ENCODE measurements around the gene BBIP1. TPM values are rescaled to one million over a fixed set of nuclear protein-coding genes. Genes with fewer than 3 reads are reported as not detected.
A peak's percentile ranks its signal among the peaks of the same experiment; 100 is the strongest.
"Not testable (repeated sequence)": the region's sequence is repeated elsewhere in the genome, so short reads cannot be mapped to it uniquely, and the experiment has no call there.

The BBIP1 gene
- total and polyA plus RNA-seq, 9 of the 15 experiments (the other 6 are each of a cell fraction or from before 2014, with no cell fraction given) = 5.2 to 31.0 (median 19.4) TPM

DNA sequence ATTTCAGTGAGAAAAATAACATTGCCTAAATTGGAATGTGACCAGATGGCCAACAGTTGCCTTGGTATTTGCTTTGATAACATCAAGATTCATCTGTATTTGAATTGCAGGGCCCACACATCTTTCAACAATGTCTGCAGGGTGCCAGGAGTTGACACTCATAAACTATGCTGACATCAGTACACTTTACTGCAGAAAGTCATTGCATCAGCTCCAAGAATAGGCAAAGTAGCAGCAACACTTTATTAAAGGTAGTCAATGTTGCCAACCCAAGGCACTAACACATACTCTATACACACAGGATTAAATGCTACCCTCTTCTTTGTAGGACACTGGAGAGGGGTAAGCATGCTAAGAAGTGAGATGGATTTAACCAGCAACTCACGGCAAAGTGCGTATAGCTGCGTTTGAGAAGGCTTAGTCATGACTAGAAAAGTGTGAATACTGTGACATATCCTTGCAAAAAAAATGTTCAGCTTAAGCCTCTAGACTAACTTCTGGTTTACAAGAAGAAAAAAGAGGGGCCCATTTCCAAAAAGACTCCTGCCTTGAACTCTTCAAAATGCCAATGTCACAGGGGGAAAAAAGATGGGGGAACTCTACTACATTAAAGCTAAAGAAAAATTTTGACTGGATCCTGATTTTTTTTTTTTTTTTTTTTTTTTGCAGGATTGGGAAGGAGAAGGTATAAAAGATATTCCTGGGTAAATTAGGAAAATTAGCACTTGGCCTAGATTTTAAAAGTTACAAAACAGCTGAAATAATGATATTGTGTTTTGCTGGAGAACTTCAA, 2.2 kb downstream of the BBIP1 start (continued):
- TF ChIP-seq YY1 (IDR thresholded peaks at IDR 0.05; ENCODE audit: borderline replicate concordance in 1 of 3, control insufficient read depth in 1 of 3, extremely low read depth in 1 of 3, insufficient read depth in 3 of 3, insufficient read length in 1 of 3, insufficient replicate concordance in 2 of 3, low read depth in 1 of 3, low read length in 2 of 3) (no peak), ATF3 (IDR thresholded peaks at IDR 0.05) (peak; percentile 44; the same call in 1 of the 2 replicates), ATF3 (CRISPR knock-in tag; conservative IDR thresholded peaks at IDR 0.05) (no peak), CCAR2 (IDR thresholded peaks at IDR 0.05; ENCODE audit: low read depth, low read length) (no peak), NCOR1 (IDR thresholded peaks at IDR 0.05) (no peak), ZC3H4 (CRISPR knock-in tag; IDR thresholded peaks at IDR 0.05; ENCODE audit: borderline replicate concordance) (no peak), TCF7 (IDR thresholded peaks at IDR 0.05; ENCODE audit: borderline replicate concordance) (no peak), ZNF311 (CRISPR knock-in tag; IDR thresholded peaks at IDR 0.05) (no peak)

DNA sequence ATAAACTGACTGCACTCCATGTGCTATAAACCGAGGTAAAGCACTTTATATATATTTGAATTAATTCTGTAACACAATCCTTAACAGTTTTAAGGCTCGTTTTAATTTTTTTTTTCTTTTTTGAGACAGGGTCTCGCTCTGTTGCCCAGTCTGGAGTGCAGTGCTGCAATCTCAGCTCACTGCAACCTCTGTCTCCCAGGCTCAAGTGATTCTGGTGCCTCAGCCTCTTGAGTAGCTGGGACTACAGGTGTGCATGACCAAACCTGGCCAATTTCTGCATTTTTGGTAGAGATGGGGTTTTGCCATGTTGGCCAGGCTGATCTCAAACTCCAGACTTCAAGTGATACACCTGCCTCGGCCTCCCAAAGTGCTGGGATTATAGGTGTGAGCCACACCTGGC, 3.4 kb downstream of the BBIP1 start:
- H3K27me3 ChIP-seq (ENCODE audit: control insufficient read depth in 2 of 2, insufficient read depth in 2 of 2, low read length in 2 of 2); DNase-seq (ENCODE audit: extremely low read depth in 1 of 4, low spot score in 3 of 4); H4K20me1 ChIP-seq (replicated peaks; ENCODE audit: control insufficient read depth, insufficient read depth, low read length); FAIRE-seq; ATAC-seq; H3K9me3 ChIP-seq (replicated peaks; ENCODE audit: control insufficient read depth, insufficient read depth, low read depth, low read length); BruUV-seq (replicated peaks); in situ Hi-C loops (cut with MboI); H3K36me3 ChIP-seq (ENCODE audit: control insufficient read depth, insufficient read depth, low read length); H2AFZ ChIP-seq (ENCODE audit: low read depth, low read length); CTCF ChIA-PET (ENCODE audit: low intra/inter-chr PET ratio); intact Hi-C loops (cut with micrococcal nuclease); H3K27ac ChIP-seq (ENCODE audit: extremely low read depth, low read depth, low read length); H3K9me1 ChIP-seq (ENCODE audit: control insufficient read depth, insufficient read depth, low read length); H3K4me3 ChIP-seq; H3K4me2 ChIP-seq (ENCODE audit: insufficient read depth, low read length); H3K9ac ChIP-seq (ENCODE audit: insufficient read depth in 1 of 2, low read depth in 2 of 2, low read length in 2 of 2): not testable (repeated sequence)
- Histone ChIP-seq H3K79me2 (ENCODE audit: control insufficient read depth, insufficient read depth, low read length) (peaks cover 14% of the 10 kb centered on the region), H3K4me1 (replicated peaks in 1 of 2; ENCODE audit: control insufficient read depth in 2 of 2, insufficient read depth in 2 of 2, low read length in 2 of 2) (peaks cover 0 to 10% of the 10 kb centered on the region in 2 experiments; a peak in 2 of 5 replicates)
- WGBS (ENCODE audit: insufficient coverage, low coverage, missing lambda C conversion rate) = 61% methylated on average over 4 of the region's 4 CpGs
- POLR2A ChIA-PET = interaction anchor here (1.0 kb wide), 1 partner anchor 9 kb away, joined by 3 read pairs; no protein-coding TSS in a partner anchor

Measured in K562 (cell line).